H1 (cell line): ENCODE results near the gene NPHP3. TPM values are rescaled to one million over a fixed set of nuclear protein-coding genes. Genes with fewer than 3 reads are reported as not detected.

ENCODE experiments used
- ASH2L ChIP-seq: fragments of 200-600, 300-600 bp; sonication (generic); IDR thresholded peaks from one replicate; pipeline ENCODE4 v1.7.1; 2017; ENCODE audit warnings: low read length
- CBX5 ChIP-seq: fragments of 300-800, 300-1000 bp; sonication (generic); IDR thresholded peaks from 2 replicates; pipeline ENCODE4 v1.7.1; 2016; ENCODE audit warnings: antibody characterized with exemption, low read length, low read depth
- CBX8 ChIP-seq: fragments of 300-800, 300-1000 bp; sonication (generic); IDR thresholded peaks from 2 replicates; pipeline ENCODE4 v1.7.1; 2016; ENCODE audit warnings: low read depth, low read length, borderline replicate concordance
- CHD1 ChIP-seq: IDR thresholded peaks from 2 replicates; pipeline ENCODE4 v1.6.1; 2012; ENCODE audit warnings: low read depth, low read length, improper control_type of control experiment
- CTBP2 ChIP-seq: IDR thresholded peaks from 2 replicates; pipeline ENCODE4 v1.7.0; 2011; ENCODE audit warnings: borderline replicate concordance, mild to moderate bottlenecking, moderate library complexity, mixed read lengths, low read length; ENCODE audit not compliant: insufficient read depth, insufficient read length
- KDM4A ChIP-seq: IDR thresholded peaks from one replicate; pipeline ENCODE4 v1.7.1; 2012; ENCODE audit warnings: low read depth, mild to moderate bottlenecking, moderate library complexity, low read length, inconsistent platforms; ENCODE audit not compliant: severe bottlenecking
- NRF1 ChIP-seq: IDR thresholded peaks from 2 replicates; pipeline ENCODE4 v1.6.1; 2011; ENCODE audit warnings: mild to moderate bottlenecking, low read depth, low read length, improper control_type of control experiment
- POLR2AphosphoS5 ChIP-seq: IDR thresholded peaks from 2 replicates; pipeline ENCODE4 v1.6.1; 2011; ENCODE audit warnings: low read depth, low read length
- RFX5 ChIP-seq: IDR thresholded peaks from 2 replicates; pipeline ENCODE4 v1.6.1; 2011; ENCODE audit warnings: low read depth, low read length, improper control_type of control experiment, borderline replicate concordance
- SIRT6 ChIP-seq: IDR thresholded peaks from one replicate; pipeline ENCODE4 v1.7.1; 2012; ENCODE audit warnings: low read length, inconsistent platforms
- SP1 ChIP-seq: IDR thresholded peaks from 2 replicates; pipeline ENCODE4 v1.6.1; 2011; ENCODE audit warnings: low read depth, low read length
- SUZ12 ChIP-seq: fragments of 200-600 bp; sonication (generic); IDR thresholded peaks from 2 replicates; pipeline ENCODE4 v1.6.1; 2012; ENCODE audit warnings: mild to moderate bottlenecking, inconsistent platforms, low read length, moderate library complexity, mixed read lengths
- TCF12 ChIP-seq: IDR thresholded peaks from 2 replicates; pipeline ENCODE4 v1.6.1; 2011; ENCODE audit warnings: low read depth, mild to moderate bottlenecking, low read length
- polyA plus RNA-seq, 7 experiments: library from polyadenylated mRNA; depleted of rRNA in 3 of 7; stranded (reverse) in 5 of 7; unstranded in 2 of 7; fragments of >200 nt in 5 of 7; fragments of 200-250 nt in 2 of 7; gene quantifications; 1 replicate in 5 of 7; 2 replicates in 1 of 7; 4 replicates in 1 of 7; pipeline versions ENCODE4 v1.2.1 to v1.2.3, GENCODE V29; 2011 to 2013; ENCODE audit warnings: missing spikeins in 2 of 7, mixed read lengths in 2 of 7
- total RNA-seq: library from RNA; stranded (reverse); fragmentation: NEBNext Ultra II Directional; extraction: Animal tissue kit (Norgen Biotek cat#: 25700); gene quantifications from 2 replicates; pipeline ENCODE4 v1.2.1, GENCODE V29; 2021
- TF ChIP-seq, protein P1 (sequence below): IDR thresholded peaks from 2 replicates; pipeline ENCODE4 v1.6.1; 2011; ENCODE audit warnings: low read length, improper control_type of control experiment
- TF ChIP-seq, protein P2 (sequence below): IDR thresholded peaks from 2 replicates; pipeline ENCODE4 v1.6.1; 2011; ENCODE audit warnings: low read depth, mild to moderate bottlenecking, low read length; ENCODE audit not compliant: insufficient read depth

Gene NPHP3
- total and polyA plus RNA-seq, 2 of the 8 experiments (the other 6 are each of a cell fraction or from before 2014, with no cell fraction given), result 6.8 to 14.8 TPM

DNA sequence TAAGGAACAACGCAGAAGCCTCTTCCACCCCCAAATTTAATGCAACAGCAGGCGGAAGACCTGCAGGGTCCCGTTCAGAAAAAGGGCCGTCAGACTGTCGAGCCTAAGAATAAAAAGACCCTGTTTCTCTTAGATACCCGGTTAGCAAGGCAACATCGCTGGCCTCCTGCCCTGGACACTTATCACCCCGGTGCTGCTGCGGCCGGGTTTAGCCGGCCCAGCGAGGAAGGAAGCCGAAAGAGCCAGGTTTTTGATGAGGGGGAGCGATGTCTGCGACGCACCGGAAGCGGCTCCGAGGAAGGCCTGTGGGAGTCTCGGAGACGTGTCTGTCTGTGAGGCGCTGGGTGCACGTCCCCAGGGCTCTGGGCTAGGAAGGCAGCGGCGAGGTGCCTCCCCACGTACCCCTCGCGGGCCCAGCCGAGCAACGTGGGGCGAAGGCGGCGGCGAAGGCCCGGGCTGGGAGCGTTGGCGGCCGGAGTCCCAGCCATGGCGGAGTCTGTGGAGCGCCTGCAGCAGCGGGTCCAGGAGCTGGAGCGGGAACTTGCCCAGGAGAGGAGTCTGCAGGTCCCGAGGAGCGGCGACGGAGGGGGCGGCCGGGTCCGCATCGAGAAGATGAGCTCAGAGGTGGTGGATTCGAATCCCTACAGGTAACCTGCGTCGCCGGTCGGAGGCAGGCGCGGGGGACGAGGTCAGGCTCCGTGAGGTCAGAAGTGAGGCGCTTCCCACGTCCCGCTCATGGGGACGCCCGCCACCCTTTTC is 62.0 kb downstream of the NPHP3 start, which contains the start of gene UBA5 (continued):
- TF ChIP-seq, protein P1, sequence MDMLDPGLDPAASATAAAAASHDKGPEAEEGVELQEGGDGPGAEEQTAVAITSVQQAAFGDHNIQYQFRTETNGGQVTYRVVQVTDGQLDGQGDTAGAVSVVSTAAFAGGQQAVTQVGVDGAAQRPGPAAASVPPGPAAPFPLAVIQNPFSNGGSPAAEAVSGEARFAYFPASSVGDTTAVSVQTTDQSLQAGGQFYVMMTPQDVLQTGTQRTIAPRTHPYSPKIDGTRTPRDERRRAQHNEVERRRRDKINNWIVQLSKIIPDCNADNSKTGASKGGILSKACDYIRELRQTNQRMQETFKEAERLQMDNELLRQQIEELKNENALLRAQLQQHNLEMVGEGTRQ, result no peak
- TF ChIP-seq ASH2L (peak; percentile 93), CHD1 (no peak), NRF1 (no peak), POLR2AphosphoS5 (peak; percentile 66), SP1 (no peak), CBX8 (no peak), CBX5 (no peak), RFX5 (no peak), KDM4A (peak; percentile 57), SIRT6 (no peak), CTBP2 (no peak), SUZ12 (no peak), TCF12 (no peak)
- TF ChIP-seq, protein P2, sequence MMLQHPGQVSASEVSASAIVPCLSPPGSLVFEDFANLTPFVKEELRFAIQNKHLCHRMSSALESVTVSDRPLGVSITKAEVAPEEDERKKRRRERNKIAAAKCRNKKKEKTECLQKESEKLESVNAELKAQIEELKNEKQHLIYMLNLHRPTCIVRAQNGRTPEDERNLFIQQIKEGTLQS, result no peak
